HG03045 (cell line): ENCODE results near the gene EML6.

Experiments used
- ATAC-seq: cut with Tn5 transposase; IDR thresholded peaks from one replicate; pipeline ENCODE4 v1.9.1; 2021; ENCODE audit warnings: mild to moderate bottlenecking, moderate library complexity; ENCODE audit not compliant: unreplicated experiment

Gene EML6

DNA sequence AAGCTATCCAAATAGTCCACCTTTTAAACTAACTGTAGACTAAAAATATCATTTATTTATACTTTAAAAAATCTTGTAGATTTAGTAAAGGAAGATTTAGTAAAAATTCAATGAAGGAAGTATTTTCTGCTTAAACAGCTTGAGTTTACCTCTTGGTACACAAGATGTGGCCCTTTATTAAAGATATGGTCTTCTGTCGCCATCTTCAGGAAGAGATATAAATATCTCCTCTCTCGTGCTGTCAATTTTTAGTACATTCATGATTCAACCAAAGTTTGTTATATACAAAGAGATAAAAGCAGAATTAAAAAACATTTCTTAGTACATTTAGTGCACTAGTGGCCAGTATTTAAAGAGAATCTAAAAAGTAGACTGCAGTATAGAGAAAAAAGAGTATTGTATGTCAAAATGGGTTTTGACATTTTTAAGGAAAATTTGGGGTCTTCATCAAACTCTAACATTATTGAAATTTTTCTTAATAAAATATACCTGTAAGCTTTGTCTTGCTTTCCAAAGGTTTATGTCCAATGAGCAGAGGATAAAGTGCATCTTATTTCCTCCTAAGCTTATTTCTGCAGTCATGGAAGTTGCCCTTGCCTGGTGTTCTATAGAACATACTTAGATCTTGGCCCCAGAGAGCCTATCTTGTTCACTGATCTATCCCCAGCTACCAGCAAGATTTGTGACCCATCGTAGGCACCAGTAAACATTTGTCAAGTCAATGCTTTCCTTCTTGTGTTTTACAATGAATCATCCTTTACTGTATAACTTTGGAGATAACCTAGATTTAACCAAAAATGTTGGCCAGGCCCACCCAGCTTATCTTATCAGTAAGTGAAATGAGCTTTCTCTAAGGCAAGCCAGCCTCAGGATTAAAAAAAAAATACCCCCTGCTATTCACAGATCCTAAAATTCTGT, 18.5 kb upstream of the EML6 start:
- ATAC-seq: no peak

- no peak for ATAC-seq
Observed at GRCh38 chr2:54706622-54707021, 16.8 kb upstream of the EML6 start.

- ATAC-seq: no peak
Observed at GRCh38 chr2:54708584-54709335, 14.7 kb upstream of the EML6 start.

GRCh38 chr2:54709336-54709809, 14.1 kb upstream of the EML6 start:
- no peak for ATAC-seq

DNA sequence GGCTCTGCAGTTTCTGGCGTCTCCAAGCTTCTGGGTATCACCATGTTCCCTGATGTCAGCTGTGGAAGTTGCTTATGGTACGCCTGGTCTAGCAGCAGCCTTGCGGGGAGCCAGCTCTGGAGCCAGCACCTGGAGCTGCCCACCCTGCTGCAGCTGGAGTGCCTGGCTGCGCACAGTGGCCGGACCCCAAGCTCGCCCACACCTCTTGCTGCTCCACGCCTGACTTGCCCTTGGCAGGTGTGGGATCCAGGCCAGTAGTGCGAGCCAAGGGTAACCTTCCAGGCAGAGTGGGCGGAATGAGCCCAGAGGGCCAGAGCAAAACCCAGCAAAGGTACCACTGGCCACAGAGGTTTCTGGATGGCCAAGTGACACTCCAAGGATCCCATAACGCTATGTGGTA, 13.2 kb upstream of the EML6 start:
- no peak for ATAC-seq

GRCh38 chr2:54712516-54712915, 10.9 kb upstream of the EML6 start:
- no peak for ATAC-seq

GRCh38 chr2:54714996-54715395, 8.5 kb upstream of the EML6 start:
- ATAC-seq: no peak

DNA sequence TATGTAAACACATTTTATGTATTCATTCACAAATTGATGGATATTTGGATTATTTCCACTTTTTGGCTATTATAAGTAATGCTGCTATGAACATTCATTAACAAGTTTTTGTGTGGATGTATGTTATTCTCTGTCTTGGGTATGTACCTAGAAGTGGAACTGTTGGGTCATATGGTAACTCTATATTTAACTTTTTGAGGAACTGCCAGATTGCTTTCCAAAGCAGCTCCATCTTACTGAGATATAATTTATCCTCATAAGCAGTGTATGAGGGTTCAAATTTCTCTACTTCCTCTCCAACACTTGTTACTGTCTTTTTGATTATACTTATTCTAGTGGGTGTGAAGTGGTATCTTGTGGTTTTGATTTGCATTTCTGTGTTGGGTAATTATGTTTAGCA, 7.1 kb upstream of the EML6 start:
- ATAC-seq: no peak

GRCh38 chr2:54720563-54720962, 2.9 kb upstream of the EML6 start:
- no peak for ATAC-seq

DNA sequence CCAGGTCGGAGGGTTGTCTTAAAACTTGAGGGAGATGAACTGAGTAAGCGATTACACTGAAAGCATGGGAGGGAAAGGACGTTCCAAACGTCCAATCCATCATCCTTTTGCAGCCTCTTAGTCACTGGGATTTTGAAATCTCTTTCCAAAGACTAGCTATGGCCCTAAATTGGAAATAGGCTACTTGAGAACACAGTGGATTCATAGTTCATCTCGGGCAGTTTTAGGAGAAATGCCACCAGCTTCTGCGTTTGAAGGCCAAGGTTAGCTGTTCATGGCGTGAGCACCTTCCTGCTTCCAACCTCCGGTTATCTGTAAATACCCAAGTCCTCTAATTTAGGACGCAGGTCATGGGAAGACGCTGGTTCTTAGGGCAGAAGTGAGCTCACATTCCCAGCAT, 821 bp upstream of the EML6 start:
- ATAC-seq: no peak

DNA sequence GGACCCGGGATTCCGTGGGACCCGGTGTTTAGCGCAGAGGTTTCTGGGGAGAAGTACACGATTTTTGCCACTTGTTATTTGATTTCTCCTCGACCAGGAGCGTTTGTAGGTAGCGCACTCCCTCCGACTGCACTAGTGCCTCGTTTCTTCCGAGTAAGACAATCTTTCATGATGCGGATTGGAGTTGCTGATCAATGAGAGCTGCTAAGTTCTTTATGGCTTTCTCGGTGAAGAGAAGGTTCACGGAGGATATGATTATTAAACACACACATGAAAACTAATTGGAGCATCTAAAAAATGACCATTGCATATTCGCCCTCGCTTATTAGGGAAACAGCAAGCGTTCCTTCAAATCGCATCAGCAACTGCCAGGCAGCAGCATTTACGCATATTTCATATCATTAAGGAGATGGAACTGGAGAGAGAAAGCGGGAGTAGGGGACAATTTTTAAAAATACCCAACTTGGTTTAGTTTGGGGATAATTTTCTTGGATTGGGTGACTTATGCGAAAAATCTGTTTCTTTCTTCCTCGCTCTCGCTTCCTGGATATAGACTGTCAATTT, 616 bp downstream of the EML6 start:
- no peak for ATAC-seq

DNA sequence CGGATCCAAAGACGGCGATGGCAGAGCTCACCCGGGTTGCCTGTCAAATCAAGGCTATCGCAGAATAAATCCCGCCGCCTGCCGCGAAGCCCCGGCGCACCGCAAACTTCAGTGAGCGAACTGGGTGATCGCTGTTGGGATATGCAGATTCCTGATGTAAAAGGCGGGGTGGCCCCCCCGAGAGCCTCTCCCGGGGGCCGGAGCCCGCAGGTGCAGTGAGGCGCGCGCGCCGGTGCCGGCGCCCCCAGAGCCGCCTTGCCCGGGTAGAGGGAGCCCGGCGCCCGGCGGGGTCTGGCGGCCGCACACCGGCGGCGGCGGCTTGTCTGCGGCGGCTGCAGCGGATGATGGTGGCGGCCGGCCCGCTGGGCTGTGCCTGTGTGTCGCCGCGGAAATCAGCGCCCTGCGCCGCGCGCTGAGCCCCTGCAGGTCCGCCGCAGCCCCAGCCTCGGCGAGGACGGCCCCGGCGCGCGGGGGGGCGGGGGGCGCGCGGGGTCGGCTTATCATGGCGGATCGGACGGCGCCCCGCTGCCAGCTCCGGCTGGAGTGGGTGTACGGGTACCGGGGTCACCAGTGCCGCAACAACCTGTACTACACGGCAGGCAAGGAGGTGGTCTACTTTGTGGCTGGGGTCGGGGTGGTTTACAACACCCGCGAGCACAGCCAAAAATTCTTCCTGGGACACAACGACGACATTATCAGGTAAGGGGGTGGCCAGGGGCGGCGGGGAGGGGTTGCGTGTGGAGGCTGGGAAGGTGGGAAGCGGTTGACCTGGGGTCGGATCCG, 1.3 kb downstream of the EML6 start:
- ATAC-seq: no peak

DNA sequence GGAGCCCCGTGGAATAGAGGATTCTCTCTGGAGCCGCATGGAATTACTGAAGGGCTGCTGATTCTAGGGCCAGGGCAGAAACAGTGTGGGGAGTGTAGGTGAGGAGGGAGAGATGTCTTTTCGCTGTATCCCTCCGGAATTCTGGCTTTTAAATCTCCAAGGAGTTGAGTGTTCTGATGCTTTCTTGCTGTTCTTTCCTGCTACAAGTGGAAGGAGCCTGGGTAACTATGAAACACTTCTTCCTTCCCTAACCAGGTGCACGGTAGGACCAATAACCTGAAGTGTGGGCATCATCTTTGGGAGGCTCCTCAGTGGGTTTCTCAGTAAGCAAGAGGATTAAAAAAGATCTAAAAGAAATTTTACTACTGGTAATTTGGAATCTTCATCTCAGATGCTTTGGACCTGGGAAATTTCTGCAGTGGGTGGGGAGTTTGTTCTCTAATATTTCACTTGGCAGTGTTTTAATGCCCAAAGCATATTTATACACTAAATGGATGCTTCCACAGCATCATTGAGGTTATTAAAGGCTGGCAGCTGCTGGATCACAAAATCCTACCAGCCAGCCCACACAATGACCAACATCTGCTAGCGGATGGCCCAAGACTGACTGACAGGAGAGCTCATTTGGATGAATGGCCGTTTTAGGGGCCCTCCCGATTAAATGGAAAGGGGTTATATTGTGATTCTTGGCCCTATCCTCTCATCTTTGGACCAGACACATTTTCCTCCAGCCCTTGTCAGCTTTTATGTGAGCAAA, 2.1 kb downstream of the EML6 start:
- ATAC-seq: no peak

DNA sequence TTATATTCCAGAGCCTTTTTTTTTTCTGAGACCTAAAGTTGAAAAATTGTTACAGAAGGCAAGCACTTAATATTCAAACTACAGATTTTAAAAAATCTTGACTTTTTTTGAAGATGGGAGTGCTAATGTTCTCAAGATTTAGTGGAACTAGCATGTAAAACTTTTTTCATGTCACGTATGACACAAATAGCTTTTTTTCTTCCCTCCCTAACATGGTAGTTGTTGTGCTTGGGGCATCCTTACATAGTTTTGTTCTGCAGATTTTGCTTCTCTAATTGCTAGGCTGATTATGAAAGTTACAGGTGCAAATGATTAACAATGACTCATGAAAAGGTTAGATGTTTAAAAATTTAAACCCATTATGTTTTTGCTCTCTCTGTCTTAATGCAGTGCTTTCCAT, 3.0 kb downstream of the EML6 start:
- no peak for ATAC-seq

GRCh38 chr2:54726940-54727339, 3.5 kb downstream of the EML6 start:
- no peak for ATAC-seq

- ATAC-seq: no peak
Observed at GRCh38 chr2:54728669-54729120, 5.2 kb downstream of the EML6 start.

GRCh38 chr2:54735636-54736035, 12.2 kb downstream of the EML6 start:
- no peak for ATAC-seq

DNA sequence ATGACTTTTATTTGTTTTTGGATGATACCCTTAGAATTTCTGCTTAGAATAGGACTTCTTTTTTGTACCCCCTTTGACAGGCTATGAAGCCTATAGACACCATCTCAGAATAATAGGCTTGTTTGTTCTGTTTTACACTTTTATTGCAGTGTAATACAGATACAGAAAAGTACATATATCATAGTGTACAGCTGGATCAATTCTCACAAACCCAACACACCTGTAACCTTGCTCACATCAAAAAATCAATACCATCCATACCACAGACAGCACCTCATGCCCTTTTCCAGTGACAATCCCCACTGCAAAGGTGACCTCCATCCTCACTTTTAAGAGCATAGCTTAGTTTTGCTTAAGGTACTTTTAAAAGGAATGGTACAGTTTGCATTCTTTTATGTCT, 14.8 kb downstream of the EML6 start:
- no peak for ATAC-seq

GRCh38 chr2:54740333-54740732, 16.9 kb downstream of the EML6 start:
- ATAC-seq: no peak

DNA sequence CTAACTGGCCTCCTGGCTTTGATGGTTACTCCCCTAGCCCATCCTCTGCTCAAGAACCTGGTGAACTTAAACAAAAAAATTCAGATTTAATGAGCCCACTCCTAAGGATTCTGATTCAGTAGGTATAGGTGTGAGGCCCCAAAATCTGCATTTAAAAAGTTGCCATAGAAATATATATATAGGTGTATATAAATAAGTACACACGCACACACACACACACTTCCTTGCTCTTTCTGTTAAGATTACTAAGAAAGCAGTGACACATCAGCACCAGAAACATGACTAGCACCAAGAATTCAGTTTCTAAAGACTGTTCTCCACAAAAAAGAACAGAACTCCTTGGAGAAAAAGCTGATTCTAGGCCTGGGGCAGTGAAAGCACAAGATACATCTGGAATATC, 17.8 kb downstream of the EML6 start:
- no peak for ATAC-seq
